Muscle of leg (tissue), 11 donors: ENCODE data around the gene NCKAP5. TPM values are rescaled to one million over a fixed set of nuclear protein-coding genes. Genes with fewer than 3 reads are reported as not detected.
A peak's percentile ranks its signal among the peaks of the same experiment; 100 is the strongest.

ENCODE experiments used
- DNase-seq: peaks from one replicate; pipeline ENCODE4 v3.0.0; 2013
- H3K27ac ChIP-seq: one replicate; pipeline ENCODE4 v1.5.1; 2013; ENCODE audit warnings: mild to moderate bottlenecking, low read length, control low read depth
- H3K27me3 ChIP-seq: one replicate; pipeline ENCODE4 v1.6.1; 2013; ENCODE audit warnings: low read length; ENCODE audit not compliant: control insufficient read depth, insufficient read depth
- H3K36me3 ChIP-seq: one replicate; pipeline ENCODE4 v1.6.1; 2013; ENCODE audit warnings: low read length; ENCODE audit not compliant: control insufficient read depth, insufficient read depth
- H3K4me1 ChIP-seq: one replicate; pipeline ENCODE4 v1.6.1; 2013; ENCODE audit warnings: low read length; ENCODE audit not compliant: control insufficient read depth, insufficient read depth
- H3K4me3 ChIP-seq: one replicate; pipeline ENCODE4 v1.5.1; 2013; ENCODE audit warnings: low read length, control low read depth
- H3K9me3 ChIP-seq: replicated peaks from 2 replicates; pipeline ENCODE4 v1.6.1; 2013; ENCODE audit warnings: low read depth, low read length; ENCODE audit not compliant: control insufficient read depth
- WGBS: methylation state at CpG from one replicate; pipeline ENCODE4 v1.1.5; 2013; ENCODE audit warnings: missing lambda C conversion rate; ENCODE audit not compliant: insufficient coverage; 5-methylcytosine and 5-hydroxymethylcytosine counted together
- polyA plus RNA-seq, 8 donors: library from polyadenylated mRNA; unstranded; fragments of 120-200 nt; gene quantifications; one replicate each; pipeline versions ENCODE4 v1.2.1 to v1.2.3, GENCODE V29; 2013; ENCODE audit warnings: inconsistent platforms in 1 of 8, low replicate concordance in 1 of 8; ENCODE audit not compliant: insufficient read length in 8 of 8, insufficient read depth in 1 of 8
- total RNA-seq: library from RNA; stranded (reverse); fragments of 120-200 nt; gene quantifications from one replicate; pipeline ENCODE4 v1.2.4, GENCODE V29; 2013

Gene NCKAP5
- total and polyA plus RNA-seq, 9 donors = 3.7 to 8.9 (median 5.0) TPM

DNA sequence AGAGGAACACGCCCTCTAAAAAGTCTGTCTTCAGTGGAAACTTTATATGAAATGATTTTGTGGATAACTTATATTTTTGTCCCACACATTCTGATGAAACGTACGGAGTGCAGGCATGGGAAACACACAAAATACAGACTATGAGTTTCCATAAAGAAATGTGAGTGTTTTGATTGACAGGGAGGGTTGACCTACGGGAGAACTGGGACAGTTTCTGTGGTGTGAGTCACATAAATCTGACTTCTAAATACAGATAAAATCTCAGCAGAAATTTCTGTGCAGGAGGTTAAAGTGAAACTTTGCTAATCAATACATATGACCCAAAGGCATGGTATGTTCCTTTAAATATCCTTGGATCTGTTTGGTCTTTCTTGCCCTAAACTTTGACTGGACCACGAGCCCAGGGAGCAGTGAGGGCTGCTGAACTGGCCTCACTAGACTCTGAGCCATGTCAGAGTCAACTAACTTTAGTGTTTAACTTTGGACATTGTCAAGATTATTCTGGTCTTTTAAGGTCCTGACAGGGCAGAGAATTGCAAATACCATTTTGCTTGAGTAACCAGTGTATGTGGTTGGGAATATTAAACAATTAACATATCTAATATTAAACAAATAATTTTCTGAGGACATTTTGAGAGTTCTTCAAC, 691.4 kb downstream of the NCKAP5 start:
- no peak overlapping the region for H3K27ac ChIP-seq
- H3K4me3 ChIP-seq = no peak overlapping the region
- no peaks in the 10 kb centered on the region for H3K9me3 ChIP-seq
- H3K27me3 ChIP-seq = no peaks in the 10 kb centered on the region
- WGBS = 67% methylated on average over 1 of the region's 5 CpGs
- H3K4me1 ChIP-seq = peaks cover 9% of the 10 kb centered on the region
- no peak for DNase-seq
- no peaks in the 10 kb centered on the region for H3K36me3 ChIP-seq

DNA sequence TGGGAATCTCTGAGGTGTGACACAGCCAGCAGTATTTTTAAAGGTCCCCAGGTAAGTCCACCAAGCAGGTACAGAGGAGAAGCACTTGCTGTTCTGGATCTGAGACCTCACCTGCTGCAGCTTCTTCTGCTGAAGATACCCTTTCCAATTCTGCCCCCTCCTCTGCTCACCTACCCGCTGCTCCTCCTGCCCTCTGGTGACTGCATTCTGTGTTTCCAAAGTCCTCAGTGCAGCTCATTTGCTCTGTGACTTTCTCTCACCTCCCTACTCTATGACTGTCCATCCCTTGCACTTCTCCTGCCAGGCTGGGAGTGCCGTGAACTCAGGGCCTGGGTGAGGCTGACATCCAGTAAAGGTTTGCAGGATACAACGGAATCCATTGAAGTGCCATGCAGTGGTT, 693.1 kb downstream of the NCKAP5 start:
- Histone ChIP-seq H3K4me1 (peaks cover 9% of the 10 kb centered on the region), H3K4me3 (no peak overlapping the region), H3K9me3 (no peaks in the 10 kb centered on the region), H3K36me3 (no peaks in the 10 kb centered on the region), H3K27me3 (no peaks in the 10 kb centered on the region), H3K27ac (no peak overlapping the region)
- 75% methylated on average over 1 of the region's 3 CpGs for WGBS
- DNase-seq = no peak

DNA sequence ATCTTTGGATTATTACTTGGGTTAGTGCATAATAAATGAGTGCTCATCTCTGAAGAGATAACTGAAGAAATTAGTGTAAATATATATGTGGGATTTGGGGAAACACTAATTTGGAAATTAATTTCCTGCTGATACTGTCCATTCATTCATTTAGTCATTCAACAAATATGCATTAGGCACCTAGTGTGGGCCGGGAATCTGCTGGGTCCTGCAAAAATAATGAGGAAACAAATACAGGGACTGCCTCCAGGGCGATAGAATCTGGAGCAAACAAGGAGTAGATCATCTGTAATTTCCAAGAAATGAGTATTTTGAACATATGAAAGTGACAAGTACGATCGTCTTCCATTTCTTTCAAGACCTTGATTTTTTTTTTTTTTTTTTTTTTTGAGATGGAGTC, 694.5 kb downstream of the NCKAP5 start:
- H3K36me3 ChIP-seq = no peaks in the 10 kb centered on the region
- peaks cover 9% of the 10 kb centered on the region for H3K4me1 ChIP-seq
- DNase-seq = no peak
- no CpG with 5 or more reads among the region's 4 CpGs for WGBS
- H3K9me3 ChIP-seq = no peaks in the 10 kb centered on the region
- no peak overlapping the region for H3K27ac ChIP-seq
- no peak overlapping the region for H3K4me3 ChIP-seq
- H3K27me3 ChIP-seq = no peaks in the 10 kb centered on the region

DNA sequence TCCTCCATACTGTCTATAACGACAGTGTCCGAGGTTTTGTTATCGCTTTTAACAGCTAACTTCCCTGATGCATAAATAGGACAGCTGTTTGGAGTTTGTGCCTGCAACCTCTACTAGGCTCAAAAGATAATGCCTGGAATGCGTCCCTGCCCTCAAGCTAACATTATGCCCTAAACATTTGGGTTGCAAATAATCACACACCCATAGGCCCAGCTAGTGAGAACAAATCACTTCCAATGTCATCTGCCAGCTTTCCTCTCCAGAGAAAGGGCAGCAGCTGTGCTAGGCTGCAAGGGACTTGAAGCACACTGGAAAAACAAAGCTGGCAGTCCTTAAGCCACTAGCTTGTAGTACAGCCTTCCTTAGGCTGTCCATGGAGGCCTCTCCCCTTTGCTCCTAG, 696.4 kb downstream of the NCKAP5 start:
- Histone ChIP-seq H3K27ac (peak overlapping the region; percentile 39), H3K9me3 (no peaks in the 10 kb centered on the region), H3K4me3 (no peak overlapping the region), H3K4me1 (peaks cover 9% of the 10 kb centered on the region), H3K27me3 (no peaks in the 10 kb centered on the region), H3K36me3 (no peaks in the 10 kb centered on the region)
- DNase-seq = peak; percentile 77
- 31% methylated on average over 3 of the region's 4 CpGs for WGBS

DNA sequence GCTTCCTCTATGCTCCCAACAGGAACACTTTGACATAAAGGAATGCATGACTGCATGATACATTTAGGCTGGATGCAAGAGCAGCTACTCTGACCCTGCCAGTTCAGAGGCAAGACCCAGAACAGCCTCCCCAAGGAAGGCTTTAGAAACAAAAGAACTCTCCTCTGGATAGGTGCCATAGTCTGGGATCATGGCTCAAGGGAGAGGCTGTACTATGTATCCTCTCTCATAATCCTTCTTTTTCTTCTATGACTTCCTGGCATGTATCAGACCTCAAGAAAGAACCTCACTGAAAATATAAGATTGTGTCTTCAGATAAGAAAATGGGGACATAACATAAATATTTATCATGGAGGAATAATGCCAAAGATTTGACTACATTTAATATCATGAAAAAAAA, 704.3 kb downstream of the NCKAP5 start:
- Histone ChIP-seq H3K27me3 (no peaks in the 10 kb centered on the region), H3K36me3 (no peaks in the 10 kb centered on the region), H3K27ac (no peak overlapping the region), H3K4me3 (no peak overlapping the region), H3K4me1 (no peaks in the 10 kb centered on the region), H3K9me3 (no peaks in the 10 kb centered on the region)
- DNase-seq = no peak

DNA sequence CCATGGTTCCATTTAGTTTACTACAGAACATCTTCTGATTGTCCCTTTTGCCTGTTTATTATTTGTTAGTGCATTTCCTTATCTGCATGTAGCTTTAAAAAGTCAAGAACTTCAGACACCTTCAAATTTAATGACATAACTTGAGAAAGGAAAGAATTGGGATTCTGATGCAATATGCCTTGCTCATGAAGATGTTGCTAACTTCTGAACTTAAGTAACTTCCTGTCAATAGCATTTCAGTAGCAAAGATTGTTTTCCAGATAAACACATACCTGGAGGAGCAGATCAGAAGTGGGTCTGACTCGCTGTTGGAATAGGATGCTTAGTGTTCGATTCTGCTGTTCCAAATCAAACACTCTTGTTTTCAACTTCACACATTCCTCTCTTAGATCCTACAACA, 708.0 kb downstream of the NCKAP5 start:
- H3K27me3 ChIP-seq = no peaks in the 10 kb centered on the region
- no peak for DNase-seq
- WGBS = no CpG with 5 or more reads among the region's 2 CpGs
- H3K36me3 ChIP-seq = no peaks in the 10 kb centered on the region
- H3K4me1 ChIP-seq = peaks cover 2% of the 10 kb centered on the region
- no peak overlapping the region for H3K27ac ChIP-seq
- H3K4me3 ChIP-seq = no peak overlapping the region
- H3K9me3 ChIP-seq = no peaks in the 10 kb centered on the region

DNA sequence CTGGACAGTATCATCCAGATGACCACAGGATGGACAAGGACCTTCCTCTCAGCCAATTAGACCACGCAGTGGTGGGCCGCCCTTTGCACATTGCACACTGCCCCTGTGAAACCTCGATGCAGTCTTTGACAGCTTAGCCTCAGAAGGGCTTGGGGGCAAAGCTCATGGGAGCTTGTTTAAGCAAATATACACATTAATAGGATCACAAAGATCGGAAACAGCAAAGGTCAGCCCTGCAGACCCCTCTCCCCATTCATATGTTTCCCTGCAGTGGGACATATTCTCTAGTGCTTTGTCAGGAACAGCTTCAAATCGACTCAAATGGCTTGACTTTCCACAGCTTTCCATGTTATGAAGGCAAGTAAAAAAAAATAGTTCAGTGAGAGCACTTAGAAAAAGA, 708.7 kb downstream of the NCKAP5 start:
- H3K4me3 ChIP-seq = no peak overlapping the region

DNA sequence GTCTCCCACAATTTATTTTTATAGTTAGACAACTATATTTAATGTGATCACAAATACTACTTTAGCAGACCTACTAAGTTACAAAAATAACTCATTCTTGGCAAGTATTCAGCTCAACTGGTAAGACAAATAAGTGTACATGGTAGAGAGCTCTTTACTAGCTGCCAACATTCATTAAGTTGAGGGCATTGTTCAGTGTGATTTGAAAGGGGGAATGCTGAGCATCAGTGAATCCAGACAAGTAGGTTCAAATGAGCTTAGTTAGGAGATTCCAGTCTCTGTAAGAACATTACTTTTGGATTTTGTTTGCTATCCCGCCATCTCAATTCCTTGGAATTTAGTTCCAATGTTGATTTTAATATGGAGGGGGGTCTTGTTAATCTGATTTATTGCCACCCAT, 710.9 kb downstream of the NCKAP5 start:
- Histone ChIP-seq H3K4me1 (peaks cover 2% of the 10 kb centered on the region), H3K27ac (no peak overlapping the region), H3K9me3 (no peaks in the 10 kb centered on the region), H3K36me3 (no peaks in the 10 kb centered on the region), H3K4me3 (no peak overlapping the region), H3K27me3 (no peaks in the 10 kb centered on the region)
- no peak for DNase-seq
- WGBS = no CpG with 5 or more reads among the region's 1 CpG

More for the DNA sequence above, 708.7 kb downstream of the NCKAP5 start:
- H3K27ac ChIP-seq = no peak overlapping the region
- no peaks in the 10 kb centered on the region for H3K9me3 ChIP-seq
- H3K4me1 ChIP-seq = peaks cover 2% of the 10 kb centered on the region
- DNase-seq = no peak
- no peaks in the 10 kb centered on the region for H3K36me3 ChIP-seq
- H3K27me3 ChIP-seq = no peaks in the 10 kb centered on the region
- WGBS = 92% methylated on average over 2 of the region's 5 CpGs

DNA sequence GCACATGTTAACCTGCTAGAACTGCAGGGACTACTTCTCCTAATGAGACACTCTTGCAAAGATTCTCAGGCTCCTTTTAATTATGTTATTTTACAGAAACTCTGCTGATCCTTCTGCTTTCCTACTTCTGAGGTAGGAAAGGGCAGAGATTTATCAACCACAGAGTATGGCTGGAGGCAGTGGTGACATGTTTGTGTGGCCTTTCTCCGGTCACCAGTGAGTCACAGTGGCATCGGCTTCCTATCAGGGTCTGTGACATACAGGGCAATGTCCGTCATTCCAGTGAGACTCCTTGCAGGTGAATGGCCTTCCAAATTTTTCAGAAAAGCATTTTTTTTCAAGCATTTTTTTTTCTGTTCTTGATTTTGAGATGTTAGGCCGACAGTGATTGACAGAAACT, 717.6 kb downstream of the NCKAP5 start:
- DNase-seq = no peak
- 100% methylated on average over 3 of the region's 4 CpGs for WGBS
- Histone ChIP-seq H3K36me3 (no peaks in the 10 kb centered on the region), H3K27me3 (no peaks in the 10 kb centered on the region), H3K9me3 (no peaks in the 10 kb centered on the region), H3K27ac (no peak overlapping the region), H3K4me3 (no peak overlapping the region), H3K4me1 (no peaks in the 10 kb centered on the region)

DNA sequence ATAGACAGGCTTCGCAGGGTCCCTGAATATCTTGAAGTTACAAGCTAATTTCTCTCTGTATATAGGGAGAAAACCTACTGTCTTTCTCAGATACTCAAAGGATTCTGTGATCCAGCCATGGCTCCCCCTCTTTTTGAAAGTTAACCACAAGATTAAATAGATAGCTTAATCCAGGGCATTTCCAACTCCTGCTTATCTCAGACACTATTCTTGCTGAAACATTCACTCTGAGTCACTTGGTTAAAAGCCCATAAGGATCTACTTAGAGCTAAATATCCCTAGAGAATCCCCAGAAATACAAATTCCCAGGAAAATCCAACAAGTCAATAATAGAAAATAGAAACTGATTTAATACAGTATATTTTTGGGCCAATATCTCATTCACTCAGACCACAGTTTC, 719.1 kb downstream of the NCKAP5 start:
- H3K27me3 ChIP-seq = no peaks in the 10 kb centered on the region
- no peak overlapping the region for H3K27ac ChIP-seq
- no peaks in the 10 kb centered on the region for H3K36me3 ChIP-seq
- no peaks in the 10 kb centered on the region for H3K9me3 ChIP-seq
- DNase-seq = peak; percentile 38
- no CpG with 5 or more reads among the region's 1 CpG for WGBS
- H3K4me1 ChIP-seq = no peaks in the 10 kb centered on the region
- no peak overlapping the region for H3K4me3 ChIP-seq

DNA sequence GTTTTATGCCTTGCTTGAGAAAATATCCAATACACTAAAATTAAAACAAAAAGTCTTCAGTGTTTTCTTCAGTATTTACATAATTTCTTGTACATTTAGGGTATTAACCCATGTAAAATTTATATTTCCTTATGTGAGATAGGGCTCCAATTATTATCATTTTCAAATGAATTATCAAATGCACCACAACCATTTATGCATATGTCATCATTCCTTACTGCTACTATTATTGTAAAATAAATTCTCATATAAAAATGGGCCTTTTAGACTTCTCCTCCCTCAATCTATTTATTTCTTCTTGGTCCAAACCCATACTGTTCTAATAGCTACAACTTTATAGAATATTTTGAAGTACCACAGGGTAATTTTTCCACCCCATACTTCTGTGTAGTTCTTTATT, 722.9 kb downstream of the NCKAP5 start:
- Histone ChIP-seq H3K4me1 (no peaks in the 10 kb centered on the region), H3K36me3 (no peaks in the 10 kb centered on the region), H3K27me3 (no peaks in the 10 kb centered on the region), H3K4me3 (no peak overlapping the region), H3K9me3 (no peaks in the 10 kb centered on the region), H3K27ac (no peak overlapping the region)
- no peak for DNase-seq
